Activated CD8-positive, alpha-beta memory T cell treated with anti-CD3 and anti-CD28 coated beads, Interleukin-2, amount 50 U/mL, for 1 hour (primary cell): Measurements from ENCODE around the gene EXOC4.

ENCODE experiments used
- DNase-seq: peaks from one replicate; pipeline ENCODE4 v3.0.0-alpha.2; 2020; ENCODE audit errors: extremely low read depth

The EXOC4 gene

GRCh38 chr7:133672866-133673265, 420.0 kb downstream of the EXOC4 start:
- DNase-seq = no peak

- DNase-seq = no peak
These were observed 421.3 kb downstream of the EXOC4 start for GRCh38 chr7:133674079-133674763.

- no peak for DNase-seq
These were observed 422.8 kb downstream of the EXOC4 start for GRCh38 chr7:133675510-133676218.

DNA sequence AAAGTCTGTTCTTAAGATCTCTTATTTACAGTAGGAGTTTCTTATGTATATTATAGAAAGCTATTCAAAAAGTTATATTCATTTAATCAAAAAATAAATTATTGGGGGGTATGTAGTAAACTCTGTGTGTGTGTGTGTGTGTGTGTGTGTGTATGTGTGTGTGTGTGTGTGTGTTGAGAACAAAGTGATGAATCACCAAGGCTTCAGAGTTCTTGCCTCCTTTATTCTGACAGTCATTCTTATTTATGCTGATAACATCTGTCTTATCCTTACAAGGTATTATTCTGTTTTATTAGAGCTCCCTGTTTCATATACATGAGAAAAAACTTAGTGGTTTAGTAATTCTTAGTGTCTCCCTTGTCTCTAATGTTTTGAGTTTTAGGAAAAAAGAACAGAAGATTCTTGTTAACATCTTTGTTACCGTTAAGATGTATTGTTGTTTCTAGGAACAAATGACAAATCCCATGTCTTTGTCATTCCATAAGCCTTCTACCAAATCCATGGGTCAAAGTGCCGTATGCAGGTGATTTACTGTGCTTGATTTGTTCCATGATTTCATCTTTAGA, 424.0 kb downstream of the EXOC4 start:
- no peak for DNase-seq

GRCh38 chr7:133678137-133678814, 425.4 kb downstream of the EXOC4 start:
- no peak for DNase-seq

- DNase-seq = no peak
These were observed 427.1 kb downstream of the EXOC4 start for GRCh38 chr7:133679977-133680376.

- DNase-seq = no peak
These were observed 428.7 kb downstream of the EXOC4 start for GRCh38 chr7:133681529-133681928.

GRCh38 chr7:133682364-133683181, 429.7 kb downstream of the EXOC4 start:
- DNase-seq = no peak

DNA sequence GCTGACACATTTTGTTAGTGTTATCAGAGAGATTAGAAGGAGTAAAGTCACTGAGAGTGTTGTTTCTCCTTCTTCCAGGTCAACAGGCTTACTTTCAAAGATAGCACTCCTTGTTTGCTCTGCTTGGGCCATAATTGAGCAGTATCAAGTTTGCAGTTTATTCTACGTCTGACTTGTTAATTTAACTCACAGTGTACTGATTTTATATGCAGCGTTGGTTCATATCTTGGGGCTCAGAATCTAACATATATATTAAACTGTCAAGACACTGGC, 430.2 kb downstream of the EXOC4 start:
- DNase-seq = no peak

- no peak for DNase-seq
These were observed 435.8 kb downstream of the EXOC4 start for GRCh38 chr7:133688483-133689239.

DNA sequence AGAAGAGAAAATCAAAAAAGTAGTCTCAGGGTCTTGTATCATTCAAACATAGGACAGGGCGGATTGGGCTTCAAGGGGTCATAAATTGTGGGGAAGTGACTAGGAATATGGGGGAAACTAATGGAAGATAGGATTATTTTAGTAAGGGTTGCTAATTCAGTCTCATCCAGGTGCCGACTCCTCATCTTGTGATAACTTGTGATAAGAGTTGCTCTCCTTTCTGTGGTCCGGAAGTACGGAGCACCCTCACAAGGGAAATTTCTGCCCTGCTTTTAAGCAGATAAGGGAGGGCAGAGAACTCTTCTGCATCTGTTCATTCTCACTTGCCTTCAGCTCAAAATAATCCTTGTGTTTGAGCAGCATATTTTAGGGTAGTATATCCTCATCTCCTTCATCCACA, 437.9 kb downstream of the EXOC4 start:
- no peak for DNase-seq

GRCh38 chr7:133691727-133692610, 439.1 kb downstream of the EXOC4 start:
- no peak for DNase-seq

- DNase-seq = no peak
These were observed 440.4 kb downstream of the EXOC4 start for GRCh38 chr7:133693281-133693680.

DNA sequence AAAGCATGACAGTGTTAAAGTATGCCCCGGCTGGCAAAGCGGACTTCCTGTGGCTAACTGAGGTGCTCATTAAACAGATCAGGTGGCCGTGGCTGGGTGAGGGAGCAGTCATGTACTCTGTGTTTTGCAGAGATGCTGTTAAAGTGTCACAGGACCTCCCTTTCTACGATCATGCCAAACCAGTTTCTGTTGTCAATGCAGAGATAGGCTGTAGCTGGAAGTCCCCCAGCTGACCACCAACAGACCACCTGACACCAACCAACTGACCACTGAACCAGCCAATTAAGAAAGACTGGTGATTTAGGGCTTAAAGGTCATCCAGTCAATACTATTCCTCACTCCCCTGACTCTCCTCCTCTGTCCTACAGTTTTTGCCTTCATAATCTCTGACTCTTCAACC, 443.2 kb downstream of the EXOC4 start:
- no peak for DNase-seq

- DNase-seq = no peak
These were observed 444.7 kb downstream of the EXOC4 start for GRCh38 chr7:133697585-133697984.

GRCh38 chr7:133698127-133698526, 445.2 kb downstream of the EXOC4 start:
- DNase-seq = no peak

DNA sequence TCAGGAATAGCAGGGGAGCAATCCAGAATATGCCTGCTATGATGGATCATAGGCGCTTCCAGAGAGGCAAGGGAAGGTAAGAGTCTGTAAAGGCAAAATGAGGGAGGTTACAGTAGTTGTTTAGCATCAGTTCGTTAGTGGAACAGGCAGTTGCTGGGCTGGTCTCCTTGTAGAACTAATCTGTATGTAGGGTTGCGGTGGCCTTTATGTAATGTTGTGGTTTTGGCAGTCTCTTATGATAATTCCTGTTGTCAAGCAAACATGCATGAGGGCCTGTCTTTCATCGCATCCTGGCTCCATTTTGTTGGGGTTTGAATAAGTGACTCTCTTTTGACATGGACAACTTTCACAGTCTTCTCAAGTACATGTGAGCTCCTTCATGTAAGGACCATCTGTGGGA, 446.5 kb downstream of the EXOC4 start:
- no peak for DNase-seq

GRCh38 chr7:133702078-133702477, 449.2 kb downstream of the EXOC4 start:
- DNase-seq = no peak

GRCh38 chr7:133702960-133703359, 450.1 kb downstream of the EXOC4 start:
- no peak for DNase-seq

DNA sequence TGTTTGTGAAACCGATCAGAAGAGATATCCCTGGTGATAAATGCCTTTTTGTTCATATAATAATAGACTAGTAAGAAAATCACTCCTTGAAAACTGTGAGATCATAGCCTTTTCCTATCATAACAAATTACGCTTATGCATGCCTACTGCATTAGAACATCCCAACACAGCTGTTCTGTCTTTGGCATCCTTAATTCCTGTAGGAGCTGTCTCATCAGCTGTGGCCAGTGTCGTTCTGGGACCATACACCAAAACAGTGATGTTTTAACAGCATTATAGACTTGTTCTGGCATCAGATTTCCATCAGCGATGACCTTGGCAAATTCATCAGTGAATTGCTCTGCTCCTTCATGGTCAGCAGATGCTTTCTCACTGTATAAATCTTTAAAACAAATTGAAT, 450.7 kb downstream of the EXOC4 start:
- DNase-seq = no peak
